ENCODE results near the gene NEK6. TPM values are rescaled to one million over a fixed set of nuclear protein-coding genes. Genes with fewer than 3 reads are reported as not detected.

NEK6 gene
- total RNA-seq, 1 donor from 2014 or later = 7.7 TPM

DNA sequence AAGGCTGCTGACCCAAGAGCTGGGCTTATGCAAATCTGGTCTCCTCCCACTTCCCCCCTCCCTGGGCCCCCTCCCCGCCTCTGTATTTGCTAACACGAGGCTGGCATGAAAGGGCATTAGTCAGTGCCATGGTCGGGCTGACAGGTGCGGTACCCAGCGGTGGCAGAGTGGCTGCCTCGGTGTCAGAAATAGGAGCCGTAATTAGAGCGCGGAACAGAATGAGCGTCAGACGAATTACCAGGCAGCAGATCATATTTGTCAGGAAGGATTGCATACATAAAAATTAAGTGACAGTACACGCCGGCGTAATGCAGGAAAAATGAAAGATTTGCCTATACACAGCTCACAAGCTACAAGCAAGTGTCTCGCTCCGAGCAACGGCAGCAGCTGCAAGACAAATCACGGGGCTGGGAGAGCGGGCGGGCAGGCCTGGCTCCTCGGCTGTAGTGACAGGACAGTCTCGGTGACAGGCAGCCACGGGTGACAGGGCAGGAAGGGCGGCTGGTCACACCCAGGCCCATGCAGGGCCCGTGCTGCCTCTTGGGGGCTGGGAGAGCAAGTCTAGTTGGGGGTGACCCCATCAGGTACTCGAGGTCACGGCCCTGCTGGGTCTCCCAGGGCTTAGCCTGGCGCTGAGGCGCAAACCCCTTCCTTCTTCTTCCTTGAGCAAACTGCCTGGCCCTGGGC is 72.4 kb downstream of the NEK6 start:
- ATAC-seq (no peak), DNase-seq (no peak)
- intact Hi-C loops (cut with micrococcal nuclease) = no loop called here

DNA sequence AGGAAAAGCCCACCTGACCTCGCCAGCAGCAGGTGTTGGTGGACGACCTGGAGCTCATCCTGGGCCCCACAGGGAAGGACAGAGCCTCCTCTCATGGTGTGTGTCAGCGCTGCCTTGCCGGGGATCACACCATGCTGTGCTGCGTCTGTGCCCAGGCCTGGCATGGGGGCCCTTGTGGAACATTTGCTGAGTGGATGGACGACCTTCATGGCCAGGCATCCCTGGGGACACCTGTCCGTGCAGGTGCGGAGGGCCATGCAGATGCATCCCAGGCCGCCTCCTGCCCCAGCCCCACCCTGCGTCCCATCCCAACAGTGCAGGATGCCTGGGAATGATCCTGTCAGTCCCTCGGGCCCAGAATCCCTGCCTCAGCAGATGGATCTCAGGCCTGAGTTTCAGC is 73.8 kb downstream of the NEK6 start:
- no peak for ATAC-seq
- DNase-seq = no peak
- intact Hi-C loops (cut with micrococcal nuclease) = no loop called here

DNA sequence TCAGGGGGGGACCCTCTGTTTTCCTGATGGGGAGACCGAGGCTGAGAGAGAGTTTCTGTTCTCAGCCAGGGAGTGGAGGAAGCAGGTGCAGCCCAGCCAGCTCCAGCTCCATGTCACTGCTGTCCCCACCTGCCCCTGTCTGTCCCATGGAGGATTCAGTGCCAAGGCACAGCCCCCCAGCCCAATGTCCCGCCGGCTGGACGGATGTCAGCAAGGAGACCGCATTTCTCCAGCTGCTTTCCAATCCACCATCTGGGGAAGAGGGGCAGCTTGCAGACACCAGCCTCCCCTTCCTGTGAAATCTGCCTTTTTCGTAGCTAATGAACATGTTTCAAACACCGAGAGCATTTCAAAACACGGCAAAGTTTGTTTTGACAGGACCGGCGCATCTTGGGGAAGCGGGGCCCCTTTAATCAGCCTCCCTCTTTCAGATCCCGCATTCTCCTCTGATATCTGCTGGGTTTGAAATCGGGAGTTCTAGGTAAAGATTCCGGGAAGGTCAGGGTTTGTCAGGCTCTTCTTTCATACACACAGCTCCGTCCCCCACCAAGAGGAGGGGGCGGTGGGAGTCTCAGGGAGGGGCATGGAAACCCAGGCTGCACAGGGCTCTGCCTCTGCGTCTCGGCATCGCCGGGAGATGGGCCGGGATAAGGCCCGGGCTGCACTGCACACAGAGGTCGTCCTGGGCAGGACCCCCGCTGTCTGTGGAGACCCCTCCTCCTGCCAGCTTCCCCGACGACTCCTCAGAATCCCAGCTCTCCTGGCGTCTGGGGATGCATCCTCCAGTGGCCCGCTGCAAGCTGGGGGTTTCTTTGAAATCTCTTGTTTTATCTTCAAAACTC is 74.8 kb downstream of the NEK6 start:
- no peak for DNase-seq
- intact Hi-C loops (cut with micrococcal nuclease) = no loop called here
- ATAC-seq = no peak

DNA sequence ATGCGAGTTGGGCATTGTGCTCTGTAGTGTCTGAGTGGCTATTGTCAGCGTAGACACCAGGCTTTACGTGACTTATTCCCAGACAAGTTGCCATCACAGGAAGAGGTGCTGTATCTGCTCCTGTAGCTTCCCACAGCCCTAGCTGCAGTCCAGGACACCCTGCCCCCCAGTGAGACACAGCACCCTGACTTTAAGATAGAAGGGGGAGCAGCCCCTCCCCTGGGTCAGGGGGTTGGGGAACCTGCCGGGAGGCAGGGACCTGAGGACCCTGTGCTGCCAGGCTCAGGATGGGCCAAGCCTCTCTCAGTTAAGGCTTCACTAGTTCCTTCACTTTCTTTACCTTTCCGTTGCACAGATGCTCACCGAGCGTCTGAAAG is 75.4 kb downstream of the NEK6 start:
- intact Hi-C loops (cut with micrococcal nuclease) = no loop called here
- ATAC-seq (no peak), DNase-seq (no peak)

DNA sequence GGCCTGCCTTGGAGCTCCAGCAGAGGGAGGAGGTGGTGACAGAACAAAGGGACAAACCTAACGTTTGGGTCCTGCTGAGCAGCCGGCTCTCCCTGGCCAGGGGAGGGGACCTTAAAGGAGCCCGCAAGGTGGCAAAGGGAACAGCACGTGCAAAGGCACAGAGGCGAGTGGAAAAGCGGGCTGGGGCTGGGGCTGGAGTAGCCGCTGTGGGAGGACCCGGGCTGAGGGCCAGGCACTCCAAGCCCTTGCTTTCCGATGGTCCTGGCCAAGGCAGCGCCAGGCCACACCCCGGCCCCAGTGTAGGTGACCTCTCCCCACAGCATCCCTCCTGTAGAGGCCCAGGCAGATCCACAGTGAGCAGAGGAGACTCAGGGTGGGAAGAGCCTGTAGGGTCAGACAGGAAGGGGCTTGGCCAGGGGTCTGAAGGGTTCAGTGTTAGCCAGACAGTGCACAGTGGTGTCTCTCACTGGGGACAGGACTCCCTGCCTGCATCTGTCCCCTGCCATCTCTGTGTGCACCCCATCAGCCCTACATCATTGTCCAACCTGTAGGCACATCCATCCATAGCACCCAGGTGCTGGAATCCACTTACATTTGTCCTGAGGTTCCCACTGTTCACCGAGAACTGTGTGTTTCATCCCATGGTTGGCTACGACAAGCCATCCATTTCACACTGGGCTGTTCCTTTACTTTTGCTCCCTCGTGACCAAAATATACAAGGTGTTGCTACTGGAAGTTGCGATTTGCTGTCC is 77.0 kb downstream of the NEK6 start:
- ATAC-seq (no peak), DNase-seq (no peak)
- intact Hi-C loops (cut with micrococcal nuclease) = no loop called here

DNA sequence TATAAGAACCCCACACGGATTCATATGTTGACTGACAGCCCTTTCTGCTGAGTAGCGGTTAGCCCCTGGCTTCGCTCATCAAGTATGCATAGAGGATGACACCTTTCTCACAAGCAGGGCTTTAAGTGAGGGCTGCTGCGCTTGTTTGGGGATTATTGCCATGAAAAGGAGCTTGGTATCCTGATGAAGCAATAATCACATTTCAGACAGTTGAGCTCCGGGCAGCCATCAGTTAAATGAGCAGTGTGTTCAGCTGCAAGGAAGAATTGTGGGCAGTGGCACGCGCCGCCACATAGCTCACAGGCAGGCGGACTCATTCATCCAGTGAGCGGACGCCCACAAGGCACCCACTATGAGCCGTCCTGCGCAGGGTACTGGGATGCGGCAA is 77.6 kb downstream of the NEK6 start:
- intact Hi-C loops (cut with micrococcal nuclease) = no loop called here
- DNase-seq (no peak), ATAC-seq (no peak)

DNA sequence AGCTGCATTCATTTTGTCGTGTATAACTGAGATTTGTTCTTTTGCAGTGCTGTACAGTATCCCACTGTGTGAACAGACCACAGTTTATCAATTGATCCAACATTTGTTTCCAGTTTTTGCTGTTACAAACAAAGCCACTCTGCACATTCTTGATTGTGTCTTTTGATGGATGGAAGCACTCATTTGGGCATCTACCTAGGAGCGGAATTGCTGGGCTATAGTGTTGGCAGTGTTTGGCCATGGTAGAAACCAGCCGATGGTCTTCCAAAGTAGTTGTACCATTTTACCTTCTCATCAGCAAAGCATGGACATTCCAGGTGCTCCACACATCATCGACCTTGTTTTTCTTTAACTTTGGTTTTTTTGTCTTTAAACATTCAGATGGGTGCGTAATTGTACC is 79.8 kb downstream of the NEK6 start:
- intact Hi-C loops (cut with micrococcal nuclease) = no loop called here

DNA sequence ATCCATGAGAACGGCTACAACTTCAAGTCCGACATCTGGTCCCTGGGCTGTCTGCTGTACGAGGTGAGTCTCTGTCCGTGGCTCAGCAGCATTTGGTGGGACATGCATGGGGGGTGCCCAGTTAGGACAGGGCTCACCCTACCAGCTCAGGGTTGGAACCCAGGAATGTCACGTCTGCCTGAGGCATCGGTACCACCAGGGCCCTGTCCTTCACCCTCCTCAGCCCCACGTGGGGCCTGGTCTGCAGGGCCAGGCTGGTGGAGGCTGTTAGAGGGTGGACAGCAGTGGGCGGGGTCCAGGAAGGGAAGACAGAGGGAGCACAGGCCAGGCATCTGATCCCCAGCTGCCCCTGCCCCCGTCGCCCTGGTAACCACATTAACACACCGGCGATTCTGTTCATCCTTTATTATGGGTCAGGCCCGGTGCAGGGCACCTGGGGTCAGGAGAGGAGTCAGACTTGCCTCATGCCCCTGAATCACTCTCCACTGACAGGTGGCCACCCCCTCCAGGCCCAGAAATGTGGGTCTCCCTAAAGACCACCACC is 81.9 kb downstream of the NEK6 start:
- intact Hi-C loops (cut with micrococcal nuclease) = no loop called here
- DNase-seq (peak; percentile 11), ATAC-seq (no peak)

More for the DNA sequence above, 79.8 kb downstream of the NEK6 start:
- ATAC-seq (no peak), DNase-seq (no peak)

DNA sequence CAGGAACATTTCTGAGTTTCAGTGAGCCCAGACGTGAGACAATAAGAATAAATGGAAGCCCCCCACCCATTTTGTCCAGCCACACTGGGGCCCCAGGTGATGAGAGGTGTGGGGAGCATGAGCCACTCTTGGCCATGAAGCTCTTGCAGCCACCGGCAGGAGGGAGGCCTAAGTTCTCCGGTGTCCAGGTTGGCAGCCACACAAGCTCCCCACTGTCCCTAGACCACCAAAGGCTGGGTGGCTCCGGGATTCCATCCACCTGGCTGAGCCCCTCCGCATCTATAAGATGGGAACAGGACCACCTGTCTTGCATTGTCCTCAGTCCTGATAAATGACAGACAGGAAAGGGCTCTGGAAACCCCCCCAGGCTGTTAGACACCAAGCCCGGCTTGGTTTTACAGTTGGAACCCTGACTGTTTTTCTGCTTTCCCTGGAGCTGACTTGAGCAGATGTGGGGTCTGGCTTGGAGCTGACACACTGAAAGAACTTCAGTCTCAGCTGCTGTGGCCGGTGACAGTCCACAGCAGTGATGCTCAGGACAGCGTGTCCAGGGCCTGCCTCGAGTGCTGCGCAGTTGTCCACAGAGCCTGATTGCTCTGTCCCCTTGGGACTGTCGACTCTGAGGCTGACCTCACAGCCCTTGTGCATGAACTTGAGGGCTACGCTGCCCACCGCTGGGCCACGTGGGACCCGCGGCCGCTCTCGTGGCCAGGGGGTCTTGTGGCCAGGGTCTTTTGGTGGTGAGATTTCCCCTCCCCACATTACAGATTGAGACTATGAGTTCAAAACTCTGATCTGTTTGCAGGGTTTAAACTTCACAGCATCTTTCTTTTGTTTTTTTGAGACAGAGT is 82.7 kb downstream of the NEK6 start:
- intact Hi-C loops (cut with micrococcal nuclease) = no loop called here
- no peak for ATAC-seq

DNA sequence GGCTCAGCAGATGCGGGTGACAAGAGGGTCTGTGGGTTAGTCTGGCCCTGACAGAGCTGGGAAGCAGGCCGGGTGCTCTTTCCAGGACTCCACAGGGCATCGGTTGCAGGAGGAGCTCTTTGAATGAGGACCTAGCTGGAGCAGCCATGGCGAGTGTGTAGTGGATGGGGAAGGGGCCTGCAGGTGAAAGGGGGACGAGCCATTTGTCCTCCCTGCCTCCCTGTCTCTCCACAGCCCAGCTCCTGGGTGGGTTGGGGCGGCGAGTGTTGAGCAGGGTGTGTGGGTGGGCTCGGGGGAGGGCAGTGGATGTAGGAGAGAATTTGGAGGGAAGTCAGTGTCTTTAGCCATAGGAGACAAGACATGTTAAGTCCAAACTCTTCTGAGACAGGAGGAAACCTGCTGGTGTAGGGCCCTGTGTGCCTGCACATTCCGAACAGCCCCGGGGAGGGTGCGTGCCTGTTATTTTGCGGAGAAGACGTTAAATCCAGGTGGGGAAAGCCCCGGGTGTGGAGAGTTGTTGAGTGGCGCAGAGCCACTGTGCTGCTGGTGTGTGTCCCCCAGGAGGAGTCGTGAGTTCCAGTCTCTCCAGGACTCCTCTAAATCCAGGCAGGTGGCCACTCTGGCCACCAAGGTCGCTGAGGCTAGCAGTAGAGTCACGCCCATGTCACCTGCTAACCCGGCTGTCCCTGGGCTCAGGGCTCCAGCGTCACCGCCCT is 83.9 kb downstream of the NEK6 start:
- intact Hi-C loops (cut with micrococcal nuclease) = no loop called here
- ATAC-seq = no peak
- peak; percentile 21 for DNase-seq

More for the DNA sequence above, 82.7 kb downstream of the NEK6 start:
- peak; percentile 23 for DNase-seq

DNA sequence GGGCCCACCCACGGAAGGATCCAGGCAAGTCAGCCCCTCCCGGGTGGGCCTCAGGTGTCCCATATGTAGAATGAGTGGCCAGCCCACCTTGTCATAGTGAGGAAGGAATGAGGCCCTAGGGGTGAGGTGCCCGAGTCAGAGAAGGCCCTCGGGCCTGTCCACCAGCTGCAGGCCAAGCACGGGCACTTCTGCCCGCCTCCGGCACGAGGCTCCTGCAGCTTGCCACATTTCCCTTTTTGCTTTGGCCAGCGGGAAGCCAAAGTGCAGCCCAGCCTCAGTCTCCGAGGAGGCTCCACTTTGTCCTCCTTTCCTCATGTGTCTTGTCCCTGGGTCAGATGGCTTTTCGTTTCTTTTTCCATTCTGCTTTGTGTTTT is 84.6 kb downstream of the NEK6 start:
- ATAC-seq = no peak
- intact Hi-C loops (cut with micrococcal nuclease) = no loop called here
- DNase-seq = peak; percentile 25

DNA sequence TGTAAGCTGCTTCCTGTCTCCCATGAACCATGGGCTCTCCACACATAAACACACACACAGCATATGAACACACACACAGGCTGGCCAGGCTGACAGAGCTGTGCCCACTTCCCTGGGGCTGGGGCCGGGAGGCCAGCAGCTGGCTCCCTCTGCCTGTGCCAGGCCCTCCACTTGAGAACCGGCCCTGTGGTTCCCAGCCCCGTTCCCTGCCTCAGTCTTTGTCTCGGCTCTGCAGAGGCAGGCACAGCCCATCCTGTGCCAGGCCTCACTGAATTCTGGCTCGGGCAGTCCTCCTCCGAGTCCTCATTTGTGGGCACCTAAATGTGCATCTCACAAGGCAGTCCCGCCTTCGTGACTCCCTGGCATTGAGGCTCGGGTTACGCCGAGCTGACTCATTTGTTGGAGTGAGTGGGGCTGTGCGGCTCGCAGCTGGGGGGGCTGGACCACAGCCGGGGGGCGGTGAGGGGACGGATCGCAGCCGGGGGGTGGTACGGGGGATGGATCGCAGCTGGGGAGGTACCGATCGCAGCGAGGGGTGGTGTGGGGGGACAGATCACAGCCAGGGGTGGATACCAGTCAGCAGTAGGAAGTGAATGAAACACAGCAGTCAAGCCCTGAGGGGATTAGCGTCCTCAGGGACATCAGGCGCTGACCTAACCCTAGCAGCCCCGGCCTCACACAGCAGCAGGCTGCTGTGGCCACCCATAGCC is 85.2 kb downstream of the NEK6 start:
- intact Hi-C loops (cut with micrococcal nuclease) = no loop called here
- DNase-seq (peak; percentile 65), ATAC-seq (peak; percentile 59)

DNA sequence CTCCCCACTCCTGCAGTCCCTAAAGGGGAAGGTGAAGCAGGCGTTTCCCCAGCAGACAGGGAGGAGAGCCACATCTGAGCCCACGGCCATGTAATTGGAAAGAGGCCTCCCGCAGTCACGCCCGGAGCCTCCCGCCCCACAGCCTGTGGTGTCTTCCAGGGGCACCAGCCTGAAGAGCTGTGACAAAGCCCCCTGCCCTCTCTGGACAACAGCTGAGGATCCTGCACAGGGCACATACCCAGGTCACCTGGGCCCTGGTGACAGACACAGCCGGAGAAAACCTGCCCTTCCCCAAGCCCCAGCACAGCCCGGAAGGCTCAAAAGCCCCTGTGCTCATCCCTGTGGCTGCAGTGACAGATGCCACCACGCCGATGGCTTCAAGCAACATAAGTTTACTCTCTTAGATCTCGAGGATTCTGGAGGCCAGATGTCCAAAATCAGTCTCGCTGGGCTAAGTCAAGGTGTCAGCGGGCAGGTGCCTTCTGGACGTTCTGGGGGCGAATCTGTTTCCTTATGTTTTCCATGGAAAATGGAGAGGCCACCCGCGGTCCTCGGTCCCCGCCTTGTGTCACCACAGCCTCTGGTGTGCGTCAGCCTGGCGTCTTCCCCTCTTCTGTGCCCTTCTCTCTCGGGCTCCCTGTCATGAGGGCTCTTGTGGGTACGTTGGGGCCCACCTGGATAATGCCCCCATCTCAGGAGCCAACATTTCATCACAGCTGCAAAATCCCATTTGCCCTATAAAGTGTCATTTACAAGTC is 86.0 kb downstream of the NEK6 start:
- intact Hi-C loops (cut with micrococcal nuclease) = no loop called here
- ATAC-seq (no peak), DNase-seq (no peak)

DNA sequence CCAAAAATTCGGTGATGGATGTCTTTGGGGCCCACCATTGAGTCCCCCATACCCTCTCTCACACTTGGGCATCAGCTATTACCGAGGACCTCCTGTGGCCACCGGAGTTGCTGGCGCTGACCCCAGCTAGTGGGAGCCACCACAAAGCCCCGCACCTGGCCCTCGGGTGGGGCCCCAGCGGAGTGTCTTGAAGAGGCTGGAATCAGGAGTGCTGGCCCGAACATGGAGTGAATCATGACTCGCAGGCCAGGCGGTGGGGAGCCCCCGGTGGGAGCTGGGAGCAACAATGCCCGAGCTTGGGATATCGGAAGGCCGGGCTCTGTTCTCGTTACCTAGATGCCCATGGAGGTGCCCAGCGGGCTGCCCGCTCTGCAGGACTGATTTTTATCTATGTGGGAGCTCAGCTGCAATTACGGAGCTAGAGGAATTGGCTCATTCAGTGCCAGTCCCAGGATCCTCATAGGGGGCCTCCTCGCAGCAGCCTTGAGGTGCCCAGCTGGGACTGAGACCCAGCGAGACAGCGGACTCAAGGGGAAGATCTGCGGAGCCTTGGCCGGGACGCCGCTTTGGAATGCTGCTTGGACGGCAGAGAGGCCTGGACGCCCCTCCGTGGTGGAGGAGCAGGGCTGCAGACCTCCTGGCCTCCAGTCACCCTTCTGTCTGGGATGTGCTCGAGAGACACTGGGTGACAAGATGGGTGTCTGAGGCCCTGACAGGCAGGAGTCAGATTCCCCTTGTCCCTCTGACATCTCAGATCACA is 86.7 kb downstream of the NEK6 start:
- ATAC-seq = no peak
- peak; percentile 31 for DNase-seq
- intact Hi-C loops (cut with micrococcal nuclease) = no loop called here

DNA sequence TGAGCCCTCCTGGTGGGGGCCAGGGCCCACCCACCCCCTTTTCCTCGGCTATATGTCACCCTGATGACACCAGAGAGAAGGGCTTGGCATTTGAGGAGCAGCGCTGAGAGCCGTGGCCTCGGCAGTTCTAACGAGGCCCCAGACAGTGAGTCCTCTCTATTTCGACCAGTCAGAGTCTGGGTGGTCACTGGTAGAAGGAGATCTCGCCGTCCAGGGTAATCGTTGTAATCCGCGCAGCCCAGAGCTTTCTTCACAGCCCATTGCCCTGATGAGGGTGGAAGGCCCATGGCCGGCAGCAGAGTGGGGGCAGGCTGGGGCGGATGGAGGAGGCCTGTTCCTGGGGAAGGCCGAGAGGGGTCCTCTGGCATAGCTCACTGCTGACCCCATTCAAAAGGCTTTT is 87.3 kb downstream of the NEK6 start:
- intact Hi-C loops (cut with micrococcal nuclease) = no loop called here
- DNase-seq (peak; percentile 2), ATAC-seq (no peak)

DNA sequence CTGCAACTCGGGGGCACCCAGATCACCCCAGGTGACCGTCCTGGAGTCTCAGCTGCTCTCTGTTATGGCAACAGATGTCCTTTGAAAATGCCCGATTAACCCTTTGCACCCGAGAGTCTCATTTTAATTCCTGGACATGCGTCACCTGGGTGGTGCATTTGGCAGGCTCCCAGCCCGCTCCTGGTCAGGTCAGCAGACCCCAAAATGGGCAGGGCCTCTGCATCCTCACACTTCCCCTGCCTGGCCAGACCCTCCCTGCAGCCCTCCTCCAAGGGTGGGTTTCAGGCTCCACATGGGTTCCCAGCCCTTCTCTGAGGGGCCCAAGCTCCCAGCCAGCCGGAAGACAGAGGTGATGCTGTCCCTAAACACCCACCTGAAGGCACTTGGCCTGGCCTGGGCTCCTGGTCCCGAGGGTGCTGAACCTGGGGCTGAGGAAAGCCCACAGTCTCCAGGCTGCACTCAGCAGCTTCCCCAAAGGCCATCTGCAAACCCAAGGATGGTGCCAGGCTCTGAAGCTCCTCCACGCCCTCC is 88.1 kb downstream of the NEK6 start:
- peak; percentile 23 for DNase-seq
- ATAC-seq = no peak
- intact Hi-C loops (cut with micrococcal nuclease) = no loop called here
